ENCODE data around the gene MGAT5. TPM values are rescaled to one million over a fixed set of nuclear protein-coding genes. Genes with fewer than 3 reads are reported as not detected.

Gene MGAT5
- total and polyA plus RNA-seq, 4 donors: 3.6 to 53.7 (median 31.3) TPM

DNA sequence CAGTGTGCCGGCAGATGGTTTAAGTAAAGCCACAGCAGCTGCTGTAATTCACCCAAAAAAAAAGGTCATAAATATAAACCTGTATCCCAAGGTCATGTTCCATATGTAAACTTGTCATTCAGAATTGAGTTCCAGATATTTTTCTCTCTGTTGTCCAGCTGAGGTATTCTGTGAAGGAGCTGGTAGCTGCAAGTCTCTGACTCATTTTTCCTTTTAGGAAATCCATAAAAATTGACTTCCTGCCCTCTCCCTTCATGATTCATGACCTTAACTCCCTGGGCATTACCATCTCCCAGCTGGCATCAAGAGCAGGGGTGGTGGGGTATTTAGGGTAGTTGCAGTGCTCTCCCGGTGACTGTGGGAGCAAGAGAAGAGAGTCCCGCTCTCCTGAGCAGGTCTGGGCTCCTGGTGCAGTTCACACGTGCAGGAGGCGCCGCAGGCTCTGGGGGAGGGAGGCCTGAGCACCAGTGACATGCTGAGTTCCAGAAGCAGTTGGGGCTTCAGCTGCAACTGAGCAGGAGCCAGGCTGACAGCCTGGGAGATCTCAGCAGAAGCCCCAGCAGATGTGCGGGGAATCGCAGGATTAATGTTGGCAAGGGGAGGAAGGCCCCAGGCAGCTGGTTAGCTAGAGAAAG, 192.6 kb downstream of the MGAT5 start:
- H3K27me3 ChIP-seq (ENCODE audit: control insufficient read depth in 3 of 3, insufficient read depth in 3 of 3, low read length in 2 of 3): no peaks in the 10 kb centered on the region
- no peak overlapping the region for H3K9ac ChIP-seq (ENCODE audit: insufficient read depth in 1 of 2, low read length in 2 of 2)
- H3K36me3 ChIP-seq (ENCODE audit: control insufficient read depth in 4 of 4, insufficient read depth in 4 of 4, low read length in 4 of 4): peaks cover 0 to 44% (median 4%) of the 10 kb centered on the region in 4 donors
- TF ChIP-seq, protein P1, sequence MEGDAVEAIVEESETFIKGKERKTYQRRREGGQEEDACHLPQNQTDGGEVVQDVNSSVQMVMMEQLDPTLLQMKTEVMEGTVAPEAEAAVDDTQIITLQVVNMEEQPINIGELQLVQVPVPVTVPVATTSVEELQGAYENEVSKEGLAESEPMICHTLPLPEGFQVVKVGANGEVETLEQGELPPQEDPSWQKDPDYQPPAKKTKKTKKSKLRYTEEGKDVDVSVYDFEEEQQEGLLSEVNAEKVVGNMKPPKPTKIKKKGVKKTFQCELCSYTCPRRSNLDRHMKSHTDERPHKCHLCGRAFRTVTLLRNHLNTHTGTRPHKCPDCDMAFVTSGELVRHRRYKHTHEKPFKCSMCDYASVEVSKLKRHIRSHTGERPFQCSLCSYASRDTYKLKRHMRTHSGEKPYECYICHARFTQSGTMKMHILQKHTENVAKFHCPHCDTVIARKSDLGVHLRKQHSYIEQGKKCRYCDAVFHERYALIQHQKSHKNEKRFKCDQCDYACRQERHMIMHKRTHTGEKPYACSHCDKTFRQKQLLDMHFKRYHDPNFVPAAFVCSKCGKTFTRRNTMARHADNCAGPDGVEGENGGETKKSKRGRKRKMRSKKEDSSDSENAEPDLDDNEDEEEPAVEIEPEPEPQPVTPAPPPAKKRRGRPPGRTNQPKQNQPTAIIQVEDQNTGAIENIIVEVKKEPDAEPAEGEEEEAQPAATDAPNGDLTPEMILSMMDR (IDR thresholded peaks at IDR 0.05; ENCODE audit: control extremely low read depth, extremely low read depth): no peak
- H3K27ac ChIP-seq (ENCODE audit: low read depth in 1 of 2, low read length in 1 of 2): no peak overlapping the region
- no peaks in the 10 kb centered on the region for H3K9me3 ChIP-seq (ENCODE audit: control insufficient read depth in 4 of 4, insufficient read depth in 3 of 4, low read length in 3 of 4)
- DNase-seq (peak; percentile 29 to 58 (median 42)), ATAC-seq (ENCODE audit: insufficient read depth, low FRiP score) (no peak)
- H3K4me3 ChIP-seq: no peak overlapping the region
- WGBS, 2 donors: 79 to 93% methylated on average over 8 of the region's 8 CpGs
- peaks cover 0 to 6% (median 2%) of the 10 kb centered on the region in 5 donors for H3K4me1 ChIP-seq (ENCODE audit: control insufficient read depth in 5 of 5, insufficient read depth in 5 of 5, low read length in 5 of 5)

DNA sequence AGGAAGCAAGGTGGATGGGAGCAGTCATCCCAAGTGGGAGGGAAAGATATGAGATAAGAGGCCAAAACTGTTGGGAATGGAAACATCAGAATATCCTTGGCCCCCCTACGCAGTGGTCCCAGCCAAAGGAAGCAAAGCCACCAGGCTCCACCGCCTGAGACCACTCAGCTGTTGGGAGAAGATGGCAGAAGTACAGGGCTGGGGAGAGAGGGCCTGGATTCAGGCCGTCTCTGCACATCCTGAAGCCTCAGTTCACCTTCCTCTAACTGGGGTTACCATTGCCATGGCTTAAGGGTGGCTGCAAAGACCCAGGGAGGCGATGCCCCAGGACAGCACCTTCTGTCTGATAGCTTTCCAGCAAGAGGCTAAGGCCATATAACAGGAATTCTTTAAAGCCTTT, 193.8 kb downstream of the MGAT5 start:
- WGBS, 2 donors: 91 to 96% methylated on average over 4 of the region's 4 CpGs
- TF ChIP-seq, protein P1 (IDR thresholded peaks at IDR 0.05; ENCODE audit: control extremely low read depth, extremely low read depth): no peak
- peaks cover 0 to 36% (median 4%) of the 10 kb centered on the region in 4 donors for H3K36me3 ChIP-seq (ENCODE audit: control insufficient read depth in 4 of 4, insufficient read depth in 4 of 4, low read length in 4 of 4)

DNA sequence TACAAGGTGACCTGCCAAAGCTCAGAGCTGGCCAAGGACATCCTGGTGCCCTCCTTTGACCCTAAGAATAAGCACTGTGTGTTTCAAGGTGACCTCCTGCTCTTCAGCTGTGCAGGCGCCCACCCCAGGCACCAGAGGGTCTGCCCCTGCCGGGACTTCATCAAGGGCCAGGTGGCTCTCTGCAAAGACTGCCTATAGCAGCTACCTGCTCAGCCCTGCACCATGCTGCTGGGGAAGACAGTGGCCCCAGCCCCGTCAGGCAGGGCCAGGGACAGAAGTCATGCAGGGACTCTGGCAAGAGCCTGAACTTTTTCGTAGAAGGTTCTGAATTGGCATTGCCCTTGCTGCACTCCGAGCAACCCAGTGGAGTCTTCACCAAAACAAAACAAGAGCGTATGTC, 194.8 kb downstream of the MGAT5 start:
- no peak for DNase-seq
- no peaks in the 10 kb centered on the region for H3K9me3 ChIP-seq (ENCODE audit: control insufficient read depth in 4 of 4, insufficient read depth in 3 of 4, low read length in 3 of 4)
- peaks cover 0 to 34% (median 4%) of the 10 kb centered on the region in 4 donors for H3K36me3 ChIP-seq (ENCODE audit: control insufficient read depth in 4 of 4, insufficient read depth in 4 of 4, low read length in 4 of 4)
- TF ChIP-seq, protein P1 (IDR thresholded peaks at IDR 0.05; ENCODE audit: control extremely low read depth, extremely low read depth): no peak
- H3K4me1 ChIP-seq (ENCODE audit: control insufficient read depth in 5 of 5, insufficient read depth in 5 of 5, low read length in 5 of 5): peaks cover 0 to 6% (median 2%) of the 10 kb centered on the region in 5 donors
- ATAC-seq (ENCODE audit: insufficient read depth, low FRiP score): no peak
- no peak overlapping the region for H3K9ac ChIP-seq (ENCODE audit: insufficient read depth in 1 of 2, low read length in 2 of 2)
- no peak overlapping the region for H3K4me3 ChIP-seq
- H3K27ac ChIP-seq (ENCODE audit: low read depth in 1 of 2, low read length in 1 of 2): no peak overlapping the region
- H3K27me3 ChIP-seq (ENCODE audit: control insufficient read depth in 3 of 3, insufficient read depth in 3 of 3, low read length in 2 of 3): no peaks in the 10 kb centered on the region
- WGBS, 2 donors: 94 to 97% methylated on average over 6 of the region's 6 CpGs

More for the DNA sequence above, 193.8 kb downstream of the MGAT5 start:
- no peak overlapping the region for H3K9ac ChIP-seq (ENCODE audit: insufficient read depth in 1 of 2, low read length in 2 of 2)
- no peak overlapping the region for H3K27ac ChIP-seq (ENCODE audit: low read depth in 1 of 2, low read length in 1 of 2)
- H3K4me1 ChIP-seq (ENCODE audit: control insufficient read depth in 5 of 5, insufficient read depth in 5 of 5, low read length in 5 of 5): peaks cover 0 to 6% (median 2%) of the 10 kb centered on the region in 5 donors
- DNase-seq: no peak
- H3K9me3 ChIP-seq (ENCODE audit: control insufficient read depth in 4 of 4, insufficient read depth in 3 of 4, low read length in 3 of 4): no peaks in the 10 kb centered on the region
- ATAC-seq (ENCODE audit: insufficient read depth, low FRiP score): no peak
- H3K4me3 ChIP-seq: no peak overlapping the region
- H3K27me3 ChIP-seq (ENCODE audit: control insufficient read depth in 3 of 3, insufficient read depth in 3 of 3, low read length in 2 of 3): no peaks in the 10 kb centered on the region
